HCT116 (cell line): ENCODE measurements around the gene CRADD.

ENCODE experiments used
- CBX3 ChIP-seq: IDR thresholded peaks from 2 replicates; pipeline ENCODE4 v1.6.1; 2012; ENCODE audit warnings: low read depth
- EZH2 ChIP-seq: fragments of 200-600 bp; sonication (generic); IDR thresholded peaks from 2 replicates; pipeline ENCODE4 v1.6.1; 2017; ENCODE audit warnings: antibody characterized with exemption, mixed run types
- EZH2phosphoT487 ChIP-seq: fragments of 200-600 bp; IDR thresholded peaks from 2 replicates; pipeline ENCODE4 v1.6.1; 2018; ENCODE audit warnings: antibody characterized with exemption, borderline replicate concordance
- JUND ChIP-seq: IDR thresholded peaks from 2 replicates; pipeline ENCODE4 v1.6.1; 2012
- POLR2A ChIP-seq: IDR thresholded peaks from 2 replicates; pipeline ENCODE4 v1.7.0; 2011; ENCODE audit warnings: borderline replicate concordance; ENCODE audit not compliant: insufficient read depth, insufficient read length; ENCODE audit errors: extremely low read depth
- POLR2AphosphoS5 ChIP-seq: IDR thresholded peaks from 2 replicates; pipeline ENCODE4 v1.6.1; 2011; ENCODE audit warnings: mild to moderate bottlenecking, low read depth, low read length, moderate library complexity
- SRF ChIP-seq: IDR thresholded peaks from 2 replicates; pipeline ENCODE4 v1.6.1; 2012; ENCODE audit warnings: low read depth
- YY1 ChIP-seq: IDR thresholded peaks from 2 replicates; pipeline ENCODE4 v1.6.1; 2011; ENCODE audit warnings: low read length, low read depth, moderate library complexity, mild to moderate bottlenecking; ENCODE audit not compliant: insufficient replicate concordance; ENCODE audit errors: extremely low read depth
- ZNF274 ChIP-seq: fragments of 200-500 bp; sonication (Bioruptor generic); IDR thresholded peaks from 2 replicates; pipeline ENCODE4 v1.6.1; 2014; ENCODE audit warnings: mild to moderate bottlenecking, low read depth, low read length, inconsistent platforms
- TF ChIP-seq, protein P1 (sequence below), 3 experiments: fragments of 200-600 bp in 1 of 3; sonication (generic) in 1 of 3; IDR thresholded peaks in 2 of 3; conservative IDR thresholded peaks in 1 of 3; 2 replicates each; pipeline ENCODE4 v1.5.1; 2012 to 2017; ENCODE audit warnings: low read depth in 2 of 3, low read length in 2 of 3, antibody characterized with exemption in 1 of 3, borderline replicate concordance in 1 of 3, control low read depth in 1 of 3, mild to moderate bottlenecking in 1 of 3, mixed read lengths in 1 of 3, mixed run types in 1 of 3, moderate library complexity in 1 of 3; ENCODE audit not compliant: insufficient read depth in 1 of 3

DNA sequence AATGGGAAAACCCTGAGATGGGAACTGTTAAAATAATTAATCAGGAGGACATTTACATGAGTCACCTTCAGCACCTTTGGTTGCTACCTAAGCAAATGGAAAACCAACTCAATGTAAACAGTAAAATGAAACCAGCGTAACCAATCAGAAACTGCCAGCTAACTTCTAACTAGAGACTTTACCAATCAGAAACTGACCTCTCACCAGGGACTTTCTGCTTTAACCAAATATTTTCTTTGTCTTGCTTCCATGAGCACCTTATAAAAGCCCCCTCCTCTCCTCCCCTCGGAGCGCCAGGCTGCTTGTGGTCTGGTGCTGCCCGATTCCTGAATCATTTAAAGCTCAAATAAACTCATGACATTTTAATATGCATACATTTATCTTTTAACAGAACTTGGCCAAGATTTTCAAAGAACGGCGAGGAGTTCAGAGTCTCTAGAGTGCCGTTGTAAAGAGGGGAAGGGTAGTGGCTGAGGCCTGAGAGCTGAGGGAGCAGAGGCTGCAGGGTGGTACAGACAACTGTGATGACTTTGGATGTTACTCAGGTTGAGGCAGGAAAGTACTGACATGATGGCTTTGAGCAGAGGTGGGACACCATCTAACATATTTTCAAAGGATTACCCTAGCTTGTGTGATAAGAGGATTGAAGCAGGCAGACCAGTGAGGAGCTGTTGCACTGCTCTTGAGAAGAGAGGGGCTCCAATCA lies 183.6 kb downstream of the CRADD start:
- TF ChIP-seq, protein P1, sequence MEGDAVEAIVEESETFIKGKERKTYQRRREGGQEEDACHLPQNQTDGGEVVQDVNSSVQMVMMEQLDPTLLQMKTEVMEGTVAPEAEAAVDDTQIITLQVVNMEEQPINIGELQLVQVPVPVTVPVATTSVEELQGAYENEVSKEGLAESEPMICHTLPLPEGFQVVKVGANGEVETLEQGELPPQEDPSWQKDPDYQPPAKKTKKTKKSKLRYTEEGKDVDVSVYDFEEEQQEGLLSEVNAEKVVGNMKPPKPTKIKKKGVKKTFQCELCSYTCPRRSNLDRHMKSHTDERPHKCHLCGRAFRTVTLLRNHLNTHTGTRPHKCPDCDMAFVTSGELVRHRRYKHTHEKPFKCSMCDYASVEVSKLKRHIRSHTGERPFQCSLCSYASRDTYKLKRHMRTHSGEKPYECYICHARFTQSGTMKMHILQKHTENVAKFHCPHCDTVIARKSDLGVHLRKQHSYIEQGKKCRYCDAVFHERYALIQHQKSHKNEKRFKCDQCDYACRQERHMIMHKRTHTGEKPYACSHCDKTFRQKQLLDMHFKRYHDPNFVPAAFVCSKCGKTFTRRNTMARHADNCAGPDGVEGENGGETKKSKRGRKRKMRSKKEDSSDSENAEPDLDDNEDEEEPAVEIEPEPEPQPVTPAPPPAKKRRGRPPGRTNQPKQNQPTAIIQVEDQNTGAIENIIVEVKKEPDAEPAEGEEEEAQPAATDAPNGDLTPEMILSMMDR (IDR thresholded peaks at IDR 0.05 in 2 of 3, conservative IDR thresholded peaks at IDR 0.05 in 1 of 3; ENCODE audit: borderline replicate concordance in 1 of 3, insufficient read depth in 1 of 3, low read depth in 2 of 3, low read length in 2 of 3), result no peak
- TF ChIP-seq POLR2A (no peak), EZH2 (no peak), SRF (no peak), YY1 (no peak), POLR2AphosphoS5 (no peak), ZNF274 (no peak), JUND (no peak), EZH2phosphoT487 (no peak), CBX3 (no peak)
